ENCODE measurements around the gene PRCC.

Gene PRCC

GRCh38 chr1:156845953-156846545, 78.7 kb downstream of the PRCC start:
- no peak for FAIRE-seq

- no peak for FAIRE-seq
These were observed 79.3 kb downstream of the PRCC start for GRCh38 chr1:156846643-156847042.

- no peak for FAIRE-seq
These were observed 80.5 kb downstream of the PRCC start for GRCh38 chr1:156847591-156848460.

GRCh38 chr1:156848461-156849150, 81.3 kb downstream of the PRCC start:
- FAIRE-seq = no peak

- no peak for FAIRE-seq
These were observed 81.8 kb downstream of the PRCC start for GRCh38 chr1:156849151-156849496.

Measured in G401.6 (cell line).